Panc1 (cell line): Measurements from ENCODE around the gene ATP8B1. TPM values are rescaled to one million over a fixed set of nuclear protein-coding genes. Genes with fewer than 3 reads are reported as not detected.
A peak's percentile ranks its signal among the peaks of the same experiment; 100 is the strongest.

Source experiments
- ATAC-seq: fragments of 200-7000 bp; cut with Tn5 transposase; 2 replicates; pipeline ENCODE4 v1.9.1; 2020; ENCODE audit warnings: mild to moderate bottlenecking, moderate library complexity
- BruUV-seq: library from RNA; stranded (reverse); fragments of 400-500 nt; replicated peaks from 2 replicates; lab custom pipeline; 2021; lab: Mats Ljungman, UMichigan
- CTCF ChIA-PET: fragments of 300-600 bp; sonication (Branson Sonifier 250); formaldehyde crosslinking; loops from one replicate; lab custom pipeline; 2022; ENCODE audit warnings: antibody characterized with exemption; lab: Charles Lee
- POLR2A ChIA-PET: fragments of 300-600 bp; sonication (Branson Sonifier 250); formaldehyde crosslinking; loops from one replicate; lab custom pipeline; 2022; ENCODE audit warnings: antibody characterized with exemption; lab: Charles Lee
- DNase-seq: peaks from one replicate; pipeline ENCODE4 v3.0.0-alpha.2; 2010; ENCODE audit warnings: low read depth, low spot score
- H3K27ac ChIP-seq: 2 replicates; pipeline ENCODE4 v1.5.1; 2011; ENCODE audit warnings: mild to moderate bottlenecking, low read length, inconsistent platforms
- H3K27me3 ChIP-seq: fragments of 200-500 bp; sonication (Bioruptor generic); 2 replicates; pipeline ENCODE4 v1.6.0; 2014; ENCODE audit warnings: low read length, inconsistent platforms; ENCODE audit not compliant: control insufficient read depth, insufficient read depth
- H3K36me3 ChIP-seq: fragments of 200-500 bp; sonication (Bioruptor generic); 2 replicates; pipeline ENCODE4 v1.5.1; 2014; ENCODE audit warnings: inconsistent platforms, mild to moderate bottlenecking, low read length, moderate library complexity; ENCODE audit not compliant: control insufficient read depth, insufficient read depth
- H3K4me1 ChIP-seq: 2 replicates; pipeline ENCODE4 v1.5.1; 2011; ENCODE audit warnings: inconsistent platforms, mild to moderate bottlenecking, low read length, moderate library complexity; ENCODE audit not compliant: control insufficient read depth, insufficient read depth
- H3K4me3 ChIP-seq, 2 experiments: 2 replicates each; pipeline ENCODE4 v1.5.1; 2011 to 2012; ENCODE audit warnings: low read depth in 2 of 2, low read length in 2 of 2, mild to moderate bottlenecking in 2 of 2, inconsistent platforms in 1 of 2, moderate library complexity in 1 of 2
- H3K9me3 ChIP-seq: fragments of 200-500 bp; sonication (Bioruptor generic); 2 replicates; pipeline ENCODE4 v1.5.1; 2014; ENCODE audit warnings: low read depth, mild to moderate bottlenecking, inconsistent platforms, low read length, moderate library complexity; ENCODE audit not compliant: control insufficient read depth, insufficient read depth
- POLR2AphosphoS5 ChIP-seq: IDR thresholded peaks from 2 replicates; pipeline ENCODE4 v1.6.1; 2012; ENCODE audit warnings: mild to moderate bottlenecking, low read depth, low read length, moderate library complexity
- SIN3A ChIP-seq: IDR thresholded peaks from 2 replicates; pipeline ENCODE4 v1.6.1; 2012; ENCODE audit warnings: low read depth, mild to moderate bottlenecking, low read length, moderate library complexity, borderline replicate concordance; ENCODE audit not compliant: insufficient read depth
- TCF7L2 ChIP-seq: IDR thresholded peaks from 2 replicates; pipeline ENCODE4 v1.6.1; 2011; ENCODE audit warnings: mild to moderate bottlenecking, low read depth, low read length, inconsistent platforms
- in situ Hi-C: cut with HindIII; loops from 2 replicates; pipeline ENCODE4 v1.10.0; 2016; ENCODE audit warnings: low sequenced_read_pairs, low pct_unique_long_range_greater_than_20kb
- intact Hi-C: fragments of 100-400 bp; cut with micrococcal nuclease; formaldehyde crosslinking; loops from one replicate; pipeline ENCODE4 v1.10.0; 2022; ENCODE audit not compliant: unreplicated experiment
- total RNA-seq: library from RNA; stranded (reverse); gene quantifications from one replicate; pipeline ENCODE4 v1.2.1, GENCODE V29; 2021; ENCODE audit not compliant: unreplicated experiment
- TF ChIP-seq, protein P1 (sequence below): fragments of 450-650 bp; IDR thresholded peaks from 2 replicates; pipeline ENCODE4 v1.5.1; 2017; ENCODE audit warnings: mild to moderate bottlenecking
- TF ChIP-seq, protein P2 (sequence below), 2 experiments: IDR thresholded peaks; 2 replicates each; pipeline ENCODE4 v1.6.1; 2011 to 2012; ENCODE audit warnings: low read depth in 2 of 2, control low read depth in 1 of 2, low read length in 1 of 2, mild to moderate bottlenecking in 1 of 2, moderate library complexity in 1 of 2; ENCODE audit not compliant: insufficient read depth in 1 of 2

ATP8B1 gene
- total RNA-seq, 1 experiment from 2014 or later: 12.5 TPM

DNA sequence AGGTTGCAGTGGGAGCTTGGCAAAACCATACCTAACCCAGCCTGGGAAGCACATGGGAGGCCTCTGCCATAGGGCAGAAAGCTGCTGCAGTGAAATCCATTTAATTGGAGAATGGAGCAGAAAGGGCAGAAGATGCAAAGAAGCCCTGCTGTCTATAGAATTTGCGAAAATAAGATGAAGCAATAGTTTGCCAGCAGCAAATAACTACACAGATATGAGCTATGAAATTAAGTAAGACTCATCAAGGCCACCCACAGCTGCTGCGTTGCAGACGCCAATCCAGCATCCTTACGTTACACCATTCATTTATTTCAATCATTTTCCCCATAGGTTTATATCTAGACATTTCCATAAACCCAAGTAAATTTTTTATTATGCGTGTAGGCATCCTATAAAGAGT is 21.1 kb downstream of the ATP8B1 start:
- Histone ChIP-seq H3K9me3 (no peaks in the 10 kb centered on the region), H3K27me3 (no peaks in the 10 kb centered on the region), H3K36me3 (no peaks in the 10 kb centered on the region), H3K4me1 (peaks cover 21% of the 10 kb centered on the region), H3K4me3 (no peak overlapping the region), H3K27ac (no peak overlapping the region)
- CTCF ChIA-PET: no interaction called here
- no TSS peak for BruUV-seq
- POLR2A ChIA-PET: no interaction called here
- in situ Hi-C loops: no loop called here
- no peak for DNase-seq
- TF ChIP-seq, protein P1, sequence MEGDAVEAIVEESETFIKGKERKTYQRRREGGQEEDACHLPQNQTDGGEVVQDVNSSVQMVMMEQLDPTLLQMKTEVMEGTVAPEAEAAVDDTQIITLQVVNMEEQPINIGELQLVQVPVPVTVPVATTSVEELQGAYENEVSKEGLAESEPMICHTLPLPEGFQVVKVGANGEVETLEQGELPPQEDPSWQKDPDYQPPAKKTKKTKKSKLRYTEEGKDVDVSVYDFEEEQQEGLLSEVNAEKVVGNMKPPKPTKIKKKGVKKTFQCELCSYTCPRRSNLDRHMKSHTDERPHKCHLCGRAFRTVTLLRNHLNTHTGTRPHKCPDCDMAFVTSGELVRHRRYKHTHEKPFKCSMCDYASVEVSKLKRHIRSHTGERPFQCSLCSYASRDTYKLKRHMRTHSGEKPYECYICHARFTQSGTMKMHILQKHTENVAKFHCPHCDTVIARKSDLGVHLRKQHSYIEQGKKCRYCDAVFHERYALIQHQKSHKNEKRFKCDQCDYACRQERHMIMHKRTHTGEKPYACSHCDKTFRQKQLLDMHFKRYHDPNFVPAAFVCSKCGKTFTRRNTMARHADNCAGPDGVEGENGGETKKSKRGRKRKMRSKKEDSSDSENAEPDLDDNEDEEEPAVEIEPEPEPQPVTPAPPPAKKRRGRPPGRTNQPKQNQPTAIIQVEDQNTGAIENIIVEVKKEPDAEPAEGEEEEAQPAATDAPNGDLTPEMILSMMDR: no peak
- no peak for TF ChIP-seq POLR2AphosphoS5
- TF ChIP-seq, protein P2, sequence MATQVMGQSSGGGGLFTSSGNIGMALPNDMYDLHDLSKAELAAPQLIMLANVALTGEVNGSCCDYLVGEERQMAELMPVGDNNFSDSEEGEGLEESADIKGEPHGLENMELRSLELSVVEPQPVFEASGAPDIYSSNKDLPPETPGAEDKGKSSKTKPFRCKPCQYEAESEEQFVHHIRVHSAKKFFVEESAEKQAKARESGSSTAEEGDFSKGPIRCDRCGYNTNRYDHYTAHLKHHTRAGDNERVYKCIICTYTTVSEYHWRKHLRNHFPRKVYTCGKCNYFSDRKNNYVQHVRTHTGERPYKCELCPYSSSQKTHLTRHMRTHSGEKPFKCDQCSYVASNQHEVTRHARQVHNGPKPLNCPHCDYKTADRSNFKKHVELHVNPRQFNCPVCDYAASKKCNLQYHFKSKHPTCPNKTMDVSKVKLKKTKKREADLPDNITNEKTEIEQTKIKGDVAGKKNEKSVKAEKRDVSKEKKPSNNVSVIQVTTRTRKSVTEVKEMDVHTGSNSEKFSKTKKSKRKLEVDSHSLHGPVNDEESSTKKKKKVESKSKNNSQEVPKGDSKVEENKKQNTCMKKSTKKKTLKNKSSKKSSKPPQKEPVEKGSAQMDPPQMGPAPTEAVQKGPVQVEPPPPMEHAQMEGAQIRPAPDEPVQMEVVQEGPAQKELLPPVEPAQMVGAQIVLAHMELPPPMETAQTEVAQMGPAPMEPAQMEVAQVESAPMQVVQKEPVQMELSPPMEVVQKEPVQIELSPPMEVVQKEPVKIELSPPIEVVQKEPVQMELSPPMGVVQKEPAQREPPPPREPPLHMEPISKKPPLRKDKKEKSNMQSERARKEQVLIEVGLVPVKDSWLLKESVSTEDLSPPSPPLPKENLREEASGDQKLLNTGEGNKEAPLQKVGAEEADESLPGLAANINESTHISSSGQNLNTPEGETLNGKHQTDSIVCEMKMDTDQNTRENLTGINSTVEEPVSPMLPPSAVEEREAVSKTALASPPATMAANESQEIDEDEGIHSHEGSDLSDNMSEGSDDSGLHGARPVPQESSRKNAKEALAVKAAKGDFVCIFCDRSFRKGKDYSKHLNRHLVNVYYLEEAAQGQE (IDR thresholded peaks at IDR 0.05; ENCODE audit: insufficient read depth in 1 of 2, low read depth in 2 of 2, low read length in 1 of 2): no peak
- no peak for TF ChIP-seq SIN3A
- TF ChIP-seq TCF7L2: no peak
- intact Hi-C loops: no loop called here
- ATAC-seq: no peak

DNA sequence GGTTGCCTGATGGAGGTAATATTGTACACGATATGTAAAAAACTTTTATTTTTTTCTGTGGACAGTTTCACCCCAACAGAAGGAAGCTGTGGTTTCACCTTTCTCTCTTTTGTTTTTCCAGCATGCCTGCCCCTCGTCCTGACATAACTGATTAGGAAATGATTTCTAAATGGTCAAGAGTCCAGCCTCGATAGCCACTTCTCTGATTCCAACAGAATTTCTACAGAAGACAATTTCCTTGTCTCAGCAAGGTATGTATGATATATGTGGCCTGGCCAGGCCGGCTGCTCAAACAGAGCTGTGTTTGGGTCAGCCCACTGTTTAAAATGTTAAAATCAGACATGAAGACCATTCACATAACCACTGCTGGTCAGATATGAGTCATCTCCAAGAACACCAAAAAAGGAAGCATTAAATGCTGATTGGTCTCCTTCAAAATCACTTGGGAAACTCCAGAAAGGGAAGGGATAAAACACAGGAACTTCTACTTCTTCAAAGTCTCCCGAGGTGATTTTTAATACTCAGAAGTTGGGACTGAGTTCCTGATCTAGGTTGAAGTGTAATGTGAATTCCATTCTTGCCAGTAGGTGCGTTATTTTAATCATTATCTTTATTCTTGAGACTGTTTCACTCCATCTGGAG is 22.3 kb downstream of the ATP8B1 start:
- H3K9me3 ChIP-seq: no peaks in the 10 kb centered on the region
- ChIA-PET CTCF (no interaction called here), POLR2A (interaction anchor here (0.5 kb wide), 1 partner anchor 215 kb away, joined by 3 read pairs; no protein-coding TSS in a partner anchor)
- ATAC-seq (peak; percentile 58; the same call in 1 of the 2 replicates), DNase-seq (no peak)
- no peak for TF ChIP-seq SIN3A
- TF ChIP-seq, protein P2 (IDR thresholded peaks at IDR 0.05; ENCODE audit: insufficient read depth in 1 of 2, low read depth in 2 of 2, low read length in 1 of 2): no peak
- TF ChIP-seq, protein P1: no peak
- intact Hi-C loops (no loop called here), in situ Hi-C loops (no loop called here)
- no TSS peak for BruUV-seq
- H3K36me3 ChIP-seq: no peaks in the 10 kb centered on the region
- peak overlapping the region; percentile 76 for H3K27ac ChIP-seq
- peak overlapping the region in 1 of 2 experiments; percentile 4; a peak in 1 of 4 replicates for H3K4me3 ChIP-seq
- H3K27me3 ChIP-seq: no peaks in the 10 kb centered on the region
- peaks cover 18% of the 10 kb centered on the region for H3K4me1 ChIP-seq
